ENCODE measurements around the gene LSG1. TPM values are rescaled to one million over a fixed set of nuclear protein-coding genes. Genes with fewer than 3 reads are reported as not detected.
A peak's percentile ranks its signal among the peaks of the same experiment; 100 is the strongest.

LSG1 gene
- total and polyA plus RNA-seq, 2 of the 13 experiments (the other 11 are each of a cell fraction or from before 2014, with no cell fraction given), result 21.4 to 32.1 TPM

- TF ChIP-seq MAF1 (CRISPR knock-in tag; IDR thresholded peaks at IDR 0.05; ENCODE audit: borderline replicate concordance) (no peak), ARHGAP35 (CRISPR knock-in tag; IDR thresholded peaks at IDR 0.05; ENCODE audit: borderline replicate concordance) (no peak; the same call in 1 of the 2 replicates), KLF9 (CRISPR knock-in tag; IDR thresholded peaks at IDR 0.05; ENCODE audit: low read depth) (peak; percentile 97; the same call in 1 of the 2 replicates), MXD3 (CRISPR knock-in tag; IDR thresholded peaks at IDR 0.05) (peak; percentile 55), TAF1 (CRISPR knock-in tag; IDR thresholded peaks at IDR 0.05) (no peak; the same call in 1 of the 2 replicates), ZNF543 (CRISPR knock-in tag; IDR thresholded peaks at IDR 0.05) (peak; percentile 67; the same call in 1 of the 2 replicates), ETV5 (CRISPR knock-in tag; IDR thresholded peaks at IDR 0.05; ENCODE audit: borderline replicate concordance) (peak; percentile 76; the same call in 1 of the 2 replicates), ZNF749 (CRISPR knock-in tag; IDR thresholded peaks at IDR 0.05; ENCODE audit: borderline replicate concordance) (peak; percentile 61; the same call in 1 of the 2 replicates), HMG20A (CRISPR knock-in tag; IDR thresholded peaks at IDR 0.05; ENCODE audit: borderline replicate concordance) (no peak; the same call in 1 of the 2 replicates), ZNF564 (CRISPR knock-in tag; IDR thresholded peaks at IDR 0.05) (0 out of 2 replicates have a peak, but pooled peaks have one; percentile 73), SOX13 (IDR thresholded peaks at IDR 0.05) (no peak), SOX13 (CRISPR knock-in tag; conservative IDR thresholded peaks at IDR 0.05 in 1 of 2, IDR thresholded peaks at IDR 0.05 in 1 of 2) (peak in 1 of 2 experiments; percentile 58; a peak in 1 of 4 replicates), PREB (CRISPR knock-in tag; IDR thresholded peaks at IDR 0.05) (no peak), ZNF468 (CRISPR knock-in tag; IDR thresholded peaks at IDR 0.05) (no peak), RORA (CRISPR knock-in tag; IDR thresholded peaks at IDR 0.05) (no peak), SMAD3 (CRISPR knock-in tag; IDR thresholded peaks at IDR 0.05) (no peak; the same call in 1 of the 2 replicates), ZNF260 (CRISPR knock-in tag; IDR thresholded peaks at IDR 0.05; ENCODE audit: borderline replicate concordance, low read depth) (no peak), NPAS2 (CRISPR knock-in tag; IDR thresholded peaks at IDR 0.05; ENCODE audit: borderline replicate concordance) (no peak), NFIC (IDR thresholded peaks at IDR 0.05; ENCODE audit: low read length) (no peak), ZKSCAN8 (CRISPR knock-in tag; IDR thresholded peaks at IDR 0.05; ENCODE audit: borderline replicate concordance) (no peak; the same call in 1 of the 2 replicates), GZF1 (CRISPR knock-in tag; IDR thresholded peaks at IDR 0.05) (no peak), CCAR2 (optimal IDR thresholded peaks at IDR 0.05; ENCODE audit: low read depth, low read length) (no peak)
- TF ChIP-seq, protein P1, sequence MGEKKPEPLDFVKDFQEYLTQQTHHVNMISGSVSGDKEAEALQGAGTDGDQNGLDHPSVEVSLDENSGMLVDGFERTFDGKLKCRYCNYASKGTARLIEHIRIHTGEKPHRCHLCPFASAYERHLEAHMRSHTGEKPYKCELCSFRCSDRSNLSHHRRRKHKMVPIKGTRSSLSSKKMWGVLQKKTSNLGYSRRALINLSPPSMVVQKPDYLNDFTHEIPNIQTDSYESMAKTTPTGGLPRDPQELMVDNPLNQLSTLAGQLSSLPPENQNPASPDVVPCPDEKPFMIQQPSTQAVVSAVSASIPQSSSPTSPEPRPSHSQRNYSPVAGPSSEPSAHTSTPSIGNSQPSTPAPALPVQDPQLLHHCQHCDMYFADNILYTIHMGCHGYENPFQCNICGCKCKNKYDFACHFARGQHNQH (CRISPR knock-in tag; IDR thresholded peaks at IDR 0.05), result peak; percentile 71
- TF ChIP-seq, protein P2, sequence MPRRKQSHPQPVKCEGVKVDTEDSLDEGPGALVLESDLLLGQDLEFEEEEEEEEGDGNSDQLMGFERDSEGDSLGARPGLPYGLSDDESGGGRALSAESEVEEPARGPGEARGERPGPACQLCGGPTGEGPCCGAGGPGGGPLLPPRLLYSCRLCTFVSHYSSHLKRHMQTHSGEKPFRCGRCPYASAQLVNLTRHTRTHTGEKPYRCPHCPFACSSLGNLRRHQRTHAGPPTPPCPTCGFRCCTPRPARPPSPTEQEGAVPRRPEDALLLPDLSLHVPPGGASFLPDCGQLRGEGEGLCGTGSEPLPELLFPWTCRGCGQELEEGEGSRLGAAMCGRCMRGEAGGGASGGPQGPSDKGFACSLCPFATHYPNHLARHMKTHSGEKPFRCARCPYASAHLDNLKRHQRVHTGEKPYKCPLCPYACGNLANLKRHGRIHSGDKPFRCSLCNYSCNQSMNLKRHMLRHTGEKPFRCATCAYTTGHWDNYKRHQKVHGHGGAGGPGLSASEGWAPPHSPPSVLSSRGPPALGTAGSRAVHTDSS (CRISPR knock-in tag; conservative IDR thresholded peaks at IDR 0.05), result no peak
- TF ChIP-seq, protein P3, sequence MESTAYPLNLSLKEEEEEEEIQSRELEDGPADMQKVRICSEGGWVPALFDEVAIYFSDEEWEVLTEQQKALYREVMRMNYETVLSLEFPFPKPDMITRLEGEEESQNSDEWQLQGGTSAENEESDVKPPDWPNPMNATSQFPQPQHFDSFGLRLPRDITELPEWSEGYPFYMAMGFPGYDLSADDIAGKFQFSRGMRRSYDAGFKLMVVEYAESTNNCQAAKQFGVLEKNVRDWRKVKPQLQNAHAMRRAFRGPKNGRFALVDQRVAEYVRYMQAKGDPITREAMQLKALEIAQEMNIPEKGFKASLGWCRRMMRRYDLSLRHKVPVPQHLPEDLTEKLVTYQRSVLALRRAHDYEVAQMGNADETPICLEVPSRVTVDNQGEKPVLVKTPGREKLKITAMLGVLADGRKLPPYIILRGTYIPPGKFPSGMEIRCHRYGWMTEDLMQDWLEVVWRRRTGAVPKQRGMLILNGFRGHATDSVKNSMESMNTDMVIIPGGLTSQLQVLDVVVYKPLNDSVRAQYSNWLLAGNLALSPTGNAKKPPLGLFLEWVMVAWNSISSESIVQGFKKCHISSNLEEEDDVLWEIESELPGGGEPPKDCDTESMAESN (CRISPR knock-in tag; conservative IDR thresholded peaks at IDR 0.05), result peak; percentile 52; the same call in 1 of the 2 replicates
Observed at GRCh38 chr3:194633349-194634004, 38.5 kb downstream of the LSG1 start, which contains the start of gene TMEM44 (continued).

Measured in HepG2 (cell line).